HG02763 (cell line): ENCODE data around the gene RASA3.
"Not testable (repeated sequence)": the region's sequence is repeated elsewhere in the genome, so short reads cannot be mapped to it uniquely, and the experiment has no call there.

Experiments used
- ATAC-seq: cut with Tn5 transposase; IDR thresholded peaks from one replicate; pipeline ENCODE4 v1.9.1; 2021; ENCODE audit warnings: mild to moderate bottlenecking, moderate library complexity; ENCODE audit not compliant: unreplicated experiment

The RASA3 gene

DNA sequence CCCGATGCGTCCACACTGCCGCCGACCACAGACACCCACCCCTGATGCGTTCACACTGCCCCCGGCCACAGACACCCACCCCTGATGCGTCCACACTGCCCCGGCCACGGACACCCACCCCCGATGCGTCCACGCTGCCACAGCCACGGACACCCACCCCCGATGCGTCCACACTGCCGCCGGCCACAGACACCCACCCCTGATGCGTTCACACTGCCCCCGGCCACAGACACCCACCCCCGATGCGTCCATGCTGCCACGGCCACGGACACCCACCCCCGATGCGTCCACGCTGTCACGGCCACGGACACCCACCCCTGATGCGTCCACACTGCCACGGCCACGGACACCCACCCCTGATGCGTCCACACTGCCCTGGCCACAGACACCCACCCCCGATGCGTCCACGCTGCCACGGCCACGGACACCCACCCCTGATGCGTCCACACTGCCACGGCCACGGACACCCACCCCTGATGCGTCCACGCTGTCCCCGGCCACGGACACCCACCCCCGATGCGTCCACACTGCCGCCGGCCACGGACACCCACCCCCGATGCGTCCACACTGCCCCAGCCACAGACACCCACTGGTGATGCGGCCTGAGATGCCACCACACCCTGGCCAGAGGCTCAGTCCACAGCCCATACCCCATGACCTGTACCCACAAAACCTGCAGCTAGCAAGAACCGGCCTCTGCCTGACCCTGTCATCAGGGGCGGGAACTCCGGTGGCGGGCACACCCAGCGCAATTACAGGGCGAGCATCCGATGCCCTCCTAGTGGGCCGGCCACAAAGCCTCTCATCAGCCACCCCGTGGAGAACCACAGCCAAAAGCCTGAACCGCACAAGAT is 28.4 kb downstream of the RASA3 start:
- no peak for ATAC-seq

- not testable (repeated sequence) for ATAC-seq
Measured at GRCh38 chr13:114103289-114103621, 29.2 kb downstream of the RASA3 start.

GRCh38 chr13:114102521-114103288 is 29.7 kb downstream of the RASA3 start:
- no peak for ATAC-seq

DNA sequence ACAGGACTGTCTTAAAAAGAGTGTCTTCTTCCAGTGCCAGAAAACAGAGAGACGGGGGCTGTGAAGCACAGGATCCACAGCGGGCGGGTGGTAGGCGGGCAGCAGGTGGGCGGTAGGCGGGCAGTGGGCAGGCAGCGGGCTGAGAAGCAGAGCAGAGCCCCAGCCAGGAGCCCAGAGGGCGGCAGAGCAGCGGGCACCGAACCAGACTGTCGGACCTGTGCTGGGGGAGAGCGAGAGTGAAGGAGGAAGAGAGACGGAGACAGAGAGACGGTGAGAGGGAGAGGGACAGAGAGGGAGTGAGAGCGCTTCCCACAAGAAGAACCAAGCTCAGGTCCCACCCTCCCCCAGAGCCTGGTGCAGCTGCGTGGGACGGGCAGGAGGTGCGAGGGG is 30.3 kb downstream of the RASA3 start:
- ATAC-seq: no peak

- ATAC-seq: no peak
Measured at GRCh38 chr13:114101358-114102130, 30.9 kb downstream of the RASA3 start.

DNA sequence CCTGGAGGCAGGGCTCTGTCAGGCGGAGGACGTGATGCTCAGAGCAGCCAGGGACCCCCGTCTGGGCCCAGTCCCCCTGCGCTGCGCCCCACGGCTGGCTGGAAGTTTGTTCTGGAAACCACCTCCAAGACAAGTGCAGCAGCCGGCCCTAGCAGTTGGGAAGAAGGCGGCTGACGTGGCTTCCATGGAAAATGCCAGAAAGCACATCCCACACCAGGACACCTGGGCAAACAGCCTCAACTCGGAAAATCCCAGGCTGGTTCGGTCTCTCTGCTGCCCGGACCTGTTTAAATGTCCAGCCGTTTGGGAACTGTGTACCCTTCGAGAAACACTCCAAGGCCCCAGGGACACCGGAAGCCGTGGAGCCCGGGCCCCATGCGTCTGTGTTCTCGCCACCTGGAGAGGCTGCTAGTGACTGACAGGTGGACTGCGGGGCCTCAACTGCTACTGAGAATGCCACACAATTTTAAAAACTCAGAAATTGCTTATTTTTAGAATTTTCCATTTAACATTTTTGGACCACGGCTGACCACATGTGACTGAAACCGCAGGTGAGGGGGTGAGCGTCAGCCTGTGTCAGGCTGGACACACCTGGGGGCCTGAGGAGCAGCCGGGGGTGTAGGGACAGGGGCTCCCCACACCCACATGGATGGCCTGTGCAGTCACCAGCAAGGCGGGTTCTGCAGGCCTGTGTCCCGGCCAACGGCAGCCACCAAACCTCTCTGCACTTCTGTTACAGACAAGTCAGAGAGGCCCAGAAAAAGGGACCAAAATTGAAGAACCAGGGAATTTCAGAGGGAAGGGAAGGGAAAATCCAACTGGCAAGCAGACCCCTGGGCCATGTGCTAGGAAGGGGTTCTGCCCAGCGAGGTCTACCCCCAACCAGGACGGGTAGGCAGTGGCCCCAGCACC is 31.7 kb downstream of the RASA3 start:
- ATAC-seq: no peak

- no peak for ATAC-seq
Measured at GRCh38 chr13:114099918-114100445, 32.4 kb downstream of the RASA3 start.

GRCh38 chr13:114099191-114099590 is 33.2 kb downstream of the RASA3 start:
- ATAC-seq: peak; percentile 55

- ATAC-seq: not testable (repeated sequence)
Measured at GRCh38 chr13:114098689-114099056, 33.8 kb downstream of the RASA3 start.

DNA sequence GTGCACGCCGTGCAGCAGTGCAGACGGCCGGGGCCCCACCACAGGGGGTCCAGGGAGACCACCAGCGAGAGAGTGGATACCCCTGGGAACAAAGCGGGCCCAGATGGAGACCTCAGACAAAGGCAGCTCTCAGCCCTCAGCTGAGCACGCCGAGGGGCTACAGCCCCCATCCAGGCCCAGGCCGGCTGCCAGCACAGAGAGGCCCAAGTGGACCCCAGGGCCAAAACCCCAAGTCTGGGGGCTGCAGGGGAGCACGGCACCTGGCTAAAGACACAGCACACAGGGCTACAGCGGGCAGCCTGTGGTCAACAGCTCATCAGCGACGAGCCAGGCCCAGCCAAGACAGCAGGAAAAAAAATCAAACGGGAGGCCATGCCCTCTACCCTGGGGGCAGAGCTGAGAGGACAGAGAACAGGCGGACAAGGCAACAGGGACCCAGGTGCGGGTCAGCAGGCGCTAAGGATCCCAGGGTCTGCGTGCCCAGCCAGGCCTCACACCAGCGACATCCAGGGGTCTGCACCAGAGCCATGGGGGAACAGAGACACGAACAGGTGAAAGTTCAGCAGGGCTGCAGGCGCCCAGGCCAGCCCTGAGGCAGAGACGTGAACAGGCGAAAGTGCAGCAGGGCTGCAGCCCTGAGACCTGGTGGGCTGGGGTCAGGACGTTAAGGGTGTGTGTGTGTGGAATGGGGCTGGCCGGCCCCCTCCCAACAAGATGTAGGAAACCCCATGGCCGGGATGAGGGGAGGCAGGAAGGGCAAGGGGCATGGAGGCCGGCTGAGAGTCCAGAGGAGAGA is 34.3 kb downstream of the RASA3 start:
- ATAC-seq: no peak

GRCh38 chr13:114097212-114097892 is 35.1 kb downstream of the RASA3 start:
- ATAC-seq: no peak

DNA sequence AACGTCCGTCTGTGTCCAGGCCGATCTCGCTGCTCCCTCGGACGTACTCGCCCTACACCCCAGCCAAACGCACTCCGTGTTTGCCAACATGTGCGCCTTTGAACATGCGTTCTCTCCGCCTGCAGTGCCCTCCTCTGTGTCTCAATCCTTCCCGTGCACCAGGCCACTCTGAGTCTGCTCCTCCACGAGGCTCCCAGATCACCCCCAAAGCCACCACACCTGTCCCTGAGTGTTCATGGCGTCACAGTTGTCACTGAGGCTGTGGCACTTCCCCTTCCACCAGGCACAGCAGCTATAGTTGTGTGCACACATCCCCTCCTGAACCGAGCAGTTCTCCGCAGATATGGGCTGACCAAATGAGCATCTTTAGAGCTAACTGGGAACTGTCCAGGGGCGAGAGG is 35.6 kb downstream of the RASA3 start:
- no peak for ATAC-seq

- ATAC-seq: no peak
Measured at GRCh38 chr13:114096031-114096485, 36.4 kb downstream of the RASA3 start.

DNA sequence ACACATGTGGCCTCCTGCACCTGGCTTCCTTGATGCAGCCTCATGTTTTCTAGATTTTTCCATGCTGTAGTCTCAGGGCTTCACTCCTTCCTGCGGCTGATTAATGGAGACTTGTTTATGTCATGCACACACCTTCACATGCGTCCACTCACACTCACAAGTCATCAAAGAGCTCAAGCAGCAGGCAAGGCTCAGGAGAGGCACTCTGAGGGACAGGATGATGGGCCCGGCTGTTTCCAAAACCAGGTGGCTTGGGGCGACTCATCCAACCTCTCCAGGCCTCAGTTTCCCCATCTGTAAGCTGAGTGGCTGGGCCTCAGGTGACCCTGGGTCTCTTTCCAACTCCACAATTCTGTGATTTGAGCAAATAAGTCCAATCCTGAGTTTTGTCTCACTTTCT is 36.9 kb downstream of the RASA3 start:
- no peak for ATAC-seq

GRCh38 chr13:114093118-114093517 is 39.3 kb downstream of the RASA3 start:
- no peak for ATAC-seq

DNA sequence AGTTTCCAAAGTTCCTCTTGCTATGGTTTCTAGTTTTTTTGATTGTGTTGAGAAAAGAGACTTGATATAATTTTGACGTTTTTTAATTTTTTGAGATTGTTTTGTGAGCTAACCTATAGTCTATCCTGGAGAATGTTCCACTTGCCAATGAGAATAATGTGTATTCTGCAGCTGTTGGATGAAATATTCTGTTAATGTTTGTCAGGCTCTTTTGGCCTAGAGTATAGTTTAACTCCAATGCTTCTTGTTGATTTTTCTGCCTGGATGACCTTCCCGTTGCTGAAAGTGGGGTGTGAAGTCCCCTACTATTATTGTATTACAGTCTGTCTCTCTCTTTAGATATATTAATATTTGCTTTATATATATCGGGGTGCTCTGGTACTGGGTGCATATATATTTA is 40.0 kb downstream of the RASA3 start:
- ATAC-seq: no peak

GRCh38 chr13:114090476-114090875 is 41.9 kb downstream of the RASA3 start:
- no peak for ATAC-seq

DNA sequence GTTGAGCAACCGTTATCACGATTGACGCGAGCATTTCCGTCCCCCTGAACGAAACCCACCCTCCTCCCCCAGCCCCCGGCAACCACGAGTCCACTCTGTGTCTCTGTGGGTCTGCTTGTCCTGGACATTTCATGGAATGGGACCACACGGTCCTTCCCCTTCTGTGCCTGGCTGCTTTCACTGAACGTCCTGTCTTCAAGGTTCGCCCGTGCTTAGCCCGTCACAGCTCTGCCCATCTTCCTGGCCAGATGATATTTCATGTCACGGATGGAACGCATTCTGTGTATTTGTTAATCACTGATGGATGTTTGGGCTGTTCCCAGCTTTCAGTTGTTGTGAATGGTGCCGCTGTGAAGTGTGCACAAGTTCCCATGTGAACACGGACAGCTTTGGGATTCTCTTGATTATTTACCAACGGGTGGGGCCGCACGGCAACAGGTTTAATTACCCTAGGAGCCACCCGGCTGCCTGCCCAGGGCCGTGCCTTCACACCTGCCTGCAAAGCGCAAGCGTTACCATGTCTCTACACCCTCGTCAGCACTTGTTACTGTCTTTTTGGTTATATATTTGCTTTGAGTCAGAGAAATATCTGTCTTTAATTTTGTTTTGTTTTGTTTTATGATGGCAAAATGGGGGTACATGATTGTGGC is 42.5 kb downstream of the RASA3 start:
- ATAC-seq: no peak
